Measurements from ENCODE around the gene PCLAF. TPM values are rescaled to one million over a fixed set of nuclear protein-coding genes. Genes with fewer than 3 reads are reported as not detected.
A peak's percentile ranks its signal among the peaks of the same experiment; 100 is the strongest.

PCLAF gene
- polyA plus RNA-seq, 3 donors, result not detected

GRCh38 chr15:64355348-64355943 lies 25.8 kb downstream of the PCLAF start:
- Histone ChIP-seq H3K27ac (ENCODE audit: low read depth in 1 of 2, low read length in 2 of 2) (peak overlapping the region; percentile 34 to 78), H2AFZ (ENCODE audit: insufficient read depth, low read depth, low read length, poor library complexity, severe bottlenecking) (peak overlapping the region; percentile 90), H4K20me1 (ENCODE audit: insufficient read depth, low read length) (peaks cover 20% of the 10 kb centered on the region), H3K79me2 (ENCODE audit: insufficient read depth, low read length) (peaks cover 54% of the 10 kb centered on the region), H3K4me3 (replicated peaks in 1 of 3; ENCODE audit: low read depth in 2 of 3, low read length in 3 of 3) (peak overlapping the region; percentile 93 to 98 (median 95)), H3K4me1 (ENCODE audit: control insufficient read depth in 1 of 2, insufficient read depth in 2 of 2, low read length in 2 of 2) (peaks cover 9 to 13% of the 10 kb centered on the region in 2 donors), H3K36me3 (replicated peaks in 1 of 2; ENCODE audit: control insufficient read depth in 1 of 2, insufficient read depth in 2 of 2, low read length in 2 of 2) (peaks cover 0 to under 1% of the 10 kb centered on the region in 2 donors), H3K4me2 (replicated peaks; ENCODE audit: extremely low read depth, low read length, poor library complexity, severe bottlenecking) (peak overlapping the region; percentile 94), H3K9ac (ENCODE audit: insufficient read depth, low read length, poor library complexity, severe bottlenecking) (peak overlapping the region; percentile 81), H3K9me3 (replicated peaks in 1 of 2; ENCODE audit: control insufficient read depth in 1 of 2, insufficient read depth in 1 of 2, low read length in 2 of 2) (no peaks in the 10 kb centered on the region), H3K27me3 (ENCODE audit: control insufficient read depth in 2 of 2, insufficient read depth in 2 of 2, low read length in 2 of 2) (no peaks in the 10 kb centered on the region)
- peaks cover 13% of the 10 kb centered on the region for H3K4me1 Mint-ChIP-seq
- H3K27ac Mint-ChIP-seq, result peak overlapping the region; percentile 79 to 93 (median 90)
- H3K9me3 Mint-ChIP-seq, result peaks cover 0 to 4% (median 0%) of the 10 kb centered on the region in 7 donors
- intact Hi-C loops (cut with micrococcal nuclease), result loop anchor here in 1 of 2 donors (10.0 kb wide), 2 partner anchors 151 to 191 kb away; partner anchors contain the start of gene PPIB
- no peak for TF ChIP-seq CTCF (IDR thresholded peaks at IDR 0.05)
- no peaks in the 10 kb centered on the region for H3K27me3 Mint-ChIP-seq (ENCODE audit: low read depth in 3 of 3)
- DNase-seq, result peak in 2 of 3 donors; percentile 9 to 19
- H3K4me3 Mint-ChIP-seq, result peak overlapping the region; percentile 96 to 97
- 0% methylated on average over 17 of the region's 30 CpGs for WGBS (ENCODE audit: insufficient coverage)
- H3K36me3 Mint-ChIP-seq, result peaks cover 0 to 3% of the 10 kb centered on the region in 2 donors

- H3K9me3 ChIP-seq (replicated peaks in 1 of 2; ENCODE audit: control insufficient read depth in 1 of 2, insufficient read depth in 1 of 2, low read length in 2 of 2), result no peaks in the 10 kb centered on the region
- peak overlapping the region; percentile 94 for H3K4me2 ChIP-seq (replicated peaks; ENCODE audit: extremely low read depth, low read length, poor library complexity, severe bottlenecking)
- H2AFZ ChIP-seq (ENCODE audit: insufficient read depth, low read depth, low read length, poor library complexity, severe bottlenecking), result peak overlapping the region; percentile 90
- H3K27ac ChIP-seq (ENCODE audit: low read depth in 1 of 2, low read length in 2 of 2), result peak overlapping the region in 1 of 2 donors; percentile 78
- peaks cover 59% of the 10 kb centered on the region for H3K79me2 ChIP-seq (ENCODE audit: insufficient read depth, low read length)
- Mint-ChIP-seq H3K27ac (peak overlapping the region; percentile 79 to 93 (median 90)), H3K27me3 (ENCODE audit: low read depth in 3 of 3) (no peaks in the 10 kb centered on the region), H3K4me1 (peaks cover 13% of the 10 kb centered on the region), H3K9me3 (peaks cover 0 to 4% (median 0%) of the 10 kb centered on the region in 7 donors), H3K36me3 (peaks cover 0 to 6% of the 10 kb centered on the region in 2 donors), H3K4me3 (peak overlapping the region; percentile 96 to 97)
- no peak for TF ChIP-seq CTCF (IDR thresholded peaks at IDR 0.05)
- intact Hi-C loops (cut with micrococcal nuclease), result loop anchor here in 1 of 2 donors (10.0 kb wide), 2 partner anchors 150 to 190 kb away; partner anchors contain the start of gene PPIB
- no peak for DNase-seq
- WGBS (ENCODE audit: insufficient coverage), result no CpG with 5 or more reads among the region's 5 CpGs
- H3K9ac ChIP-seq (ENCODE audit: insufficient read depth, low read length, poor library complexity, severe bottlenecking), result peak overlapping the region; percentile 81
- H4K20me1 ChIP-seq (ENCODE audit: insufficient read depth, low read length), result peaks cover 22% of the 10 kb centered on the region
- peak overlapping the region; percentile 93 to 98 (median 95) for H3K4me3 ChIP-seq (replicated peaks in 1 of 3; ENCODE audit: low read depth in 2 of 3, low read length in 3 of 3)
- no peaks in the 10 kb centered on the region for H3K27me3 ChIP-seq (ENCODE audit: control insufficient read depth in 2 of 2, insufficient read depth in 2 of 2, low read length in 2 of 2)
- H3K4me1 ChIP-seq (ENCODE audit: control insufficient read depth in 1 of 2, insufficient read depth in 2 of 2, low read length in 2 of 2), result peaks cover 9 to 13% of the 10 kb centered on the region in 2 donors
- H3K36me3 ChIP-seq (replicated peaks in 1 of 2; ENCODE audit: control insufficient read depth in 1 of 2, insufficient read depth in 2 of 2, low read length in 2 of 2), result peaks cover 0 to 2% of the 10 kb centered on the region in 2 donors
These were observed 26.4 kb downstream of the PCLAF start for GRCh38 chr15:64354688-64355344.

All from CD14-positive monocyte (primary cell).